ENCODE measurements around the gene FCRL5.

DNA sequence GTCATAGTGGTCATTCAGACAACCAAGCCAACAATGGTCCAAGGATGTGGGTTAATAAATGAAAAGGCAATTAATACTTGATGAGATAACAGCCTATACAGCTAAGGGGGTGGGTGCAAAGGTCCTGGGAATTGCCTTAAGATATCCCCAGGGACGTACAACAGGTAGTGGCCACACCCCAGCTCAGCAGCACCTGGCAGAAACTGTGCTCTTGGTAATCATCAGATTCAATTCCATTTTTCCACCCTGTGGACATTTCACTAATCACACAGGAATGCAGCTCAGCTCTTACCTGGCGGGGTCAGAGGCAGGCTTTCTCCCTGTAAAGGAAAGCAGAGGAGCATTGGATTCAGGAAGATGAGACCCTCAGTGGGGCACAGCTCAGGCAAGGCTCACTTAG, 32.9 kb downstream of the FCRL5 start:
- TF ChIP-seq, protein P1, sequence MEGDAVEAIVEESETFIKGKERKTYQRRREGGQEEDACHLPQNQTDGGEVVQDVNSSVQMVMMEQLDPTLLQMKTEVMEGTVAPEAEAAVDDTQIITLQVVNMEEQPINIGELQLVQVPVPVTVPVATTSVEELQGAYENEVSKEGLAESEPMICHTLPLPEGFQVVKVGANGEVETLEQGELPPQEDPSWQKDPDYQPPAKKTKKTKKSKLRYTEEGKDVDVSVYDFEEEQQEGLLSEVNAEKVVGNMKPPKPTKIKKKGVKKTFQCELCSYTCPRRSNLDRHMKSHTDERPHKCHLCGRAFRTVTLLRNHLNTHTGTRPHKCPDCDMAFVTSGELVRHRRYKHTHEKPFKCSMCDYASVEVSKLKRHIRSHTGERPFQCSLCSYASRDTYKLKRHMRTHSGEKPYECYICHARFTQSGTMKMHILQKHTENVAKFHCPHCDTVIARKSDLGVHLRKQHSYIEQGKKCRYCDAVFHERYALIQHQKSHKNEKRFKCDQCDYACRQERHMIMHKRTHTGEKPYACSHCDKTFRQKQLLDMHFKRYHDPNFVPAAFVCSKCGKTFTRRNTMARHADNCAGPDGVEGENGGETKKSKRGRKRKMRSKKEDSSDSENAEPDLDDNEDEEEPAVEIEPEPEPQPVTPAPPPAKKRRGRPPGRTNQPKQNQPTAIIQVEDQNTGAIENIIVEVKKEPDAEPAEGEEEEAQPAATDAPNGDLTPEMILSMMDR (IDR thresholded peaks at IDR 0.05; ENCODE audit: low read depth, low read length) = no peak
- TF ChIP-seq MYC (IDR thresholded peaks at IDR 0.05; ENCODE audit: low read depth, low read length) (no peak), POLR2A (IDR thresholded peaks at IDR 0.05; ENCODE audit: extremely low read depth, insufficient read length) (no peak)
- TF ChIP-seq, protein P2, sequence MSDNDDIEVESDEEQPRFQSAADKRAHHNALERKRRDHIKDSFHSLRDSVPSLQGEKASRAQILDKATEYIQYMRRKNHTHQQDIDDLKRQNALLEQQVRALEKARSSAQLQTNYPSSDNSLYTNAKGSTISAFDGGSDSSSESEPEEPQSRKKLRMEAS (IDR thresholded peaks at IDR 0.05; ENCODE audit: low read depth, low read length) = no peak
